ENCODE data around the gene SOWAHB. TPM values are rescaled to one million over a fixed set of nuclear protein-coding genes. Genes with fewer than 3 reads are reported as not detected.

SOWAHB gene
- total RNA-seq, 1 donor from 2014 or later = 4.8 TPM

GRCh38 chr4:76895619-76896018 lies 2.3 kb downstream of the SOWAHB start:
- Mint-ChIP-seq H3K27ac (ENCODE audit: unreplicated experiment) (no peak overlapping the region), H3K4me1 (ENCODE audit: low read depth) (peaks cover 35% of the 10 kb centered on the region), H3K4me3 (ENCODE audit: unreplicated experiment) (no peak overlapping the region), H3K36me3 (ENCODE audit: low read depth) (no peaks in the 10 kb centered on the region), H3K9me3 (ENCODE audit: low read depth) (no peaks in the 10 kb centered on the region), H3K27me3 (ENCODE audit: low read depth) (peaks cover 1% of the 10 kb centered on the region)
- DNase-seq (ENCODE audit: low spot score) = no peak
- no peak for TF ChIP-seq CTCF (IDR thresholded peaks at IDR 0.05)

- no peak overlapping the region for H3K4me3 Mint-ChIP-seq (ENCODE audit: unreplicated experiment)
- H3K36me3 Mint-ChIP-seq (ENCODE audit: low read depth) = no peaks in the 10 kb centered on the region
- H3K4me1 Mint-ChIP-seq (ENCODE audit: low read depth) = peaks cover 32% of the 10 kb centered on the region
- no peak overlapping the region for H3K27ac Mint-ChIP-seq (ENCODE audit: unreplicated experiment)
- no peak for DNase-seq (ENCODE audit: low spot score)
- H3K9me3 Mint-ChIP-seq (ENCODE audit: low read depth) = no peaks in the 10 kb centered on the region
- no peak for TF ChIP-seq CTCF (IDR thresholded peaks at IDR 0.05)
- peaks cover 1% of the 10 kb centered on the region for H3K27me3 Mint-ChIP-seq (ENCODE audit: low read depth)
These were observed 3.2 kb downstream of the SOWAHB start for GRCh38 chr4:76894537-76895255.

GRCh38 chr4:76892601-76893000 lies 5.3 kb downstream of the SOWAHB start:
- Mint-ChIP-seq H3K27ac (ENCODE audit: unreplicated experiment) (no peak overlapping the region), H3K4me3 (ENCODE audit: unreplicated experiment) (no peak overlapping the region), H3K36me3 (ENCODE audit: low read depth) (no peaks in the 10 kb centered on the region), H3K9me3 (ENCODE audit: low read depth) (no peaks in the 10 kb centered on the region), H3K4me1 (ENCODE audit: low read depth) (peaks cover 16% of the 10 kb centered on the region), H3K27me3 (ENCODE audit: low read depth) (peaks cover 1% of the 10 kb centered on the region)
- TF ChIP-seq CTCF (IDR thresholded peaks at IDR 0.05) = no peak
- DNase-seq (ENCODE audit: low spot score) = no peak

- DNase-seq (ENCODE audit: low spot score) = no peak
- no peak for TF ChIP-seq CTCF (IDR thresholded peaks at IDR 0.05)
- no peak overlapping the region for H3K4me3 Mint-ChIP-seq (ENCODE audit: unreplicated experiment)
- no peak overlapping the region for H3K27ac Mint-ChIP-seq (ENCODE audit: unreplicated experiment)
- H3K4me1 Mint-ChIP-seq (ENCODE audit: low read depth) = peaks cover 16% of the 10 kb centered on the region
- H3K27me3 Mint-ChIP-seq (ENCODE audit: low read depth) = peaks cover 1% of the 10 kb centered on the region
- no peaks in the 10 kb centered on the region for H3K36me3 Mint-ChIP-seq (ENCODE audit: low read depth)
- H3K9me3 Mint-ChIP-seq (ENCODE audit: low read depth) = no peaks in the 10 kb centered on the region
These were observed 5.9 kb downstream of the SOWAHB start for GRCh38 chr4:76892001-76892400.

GRCh38 chr4:76886848-76887441 lies 11.0 kb downstream of the SOWAHB start:
- no peak for TF ChIP-seq CTCF (IDR thresholded peaks at IDR 0.05)
- H3K27ac Mint-ChIP-seq (ENCODE audit: unreplicated experiment) = no peak overlapping the region
- peaks cover 28% of the 10 kb centered on the region for H3K4me1 Mint-ChIP-seq (ENCODE audit: low read depth)
- no peak for DNase-seq (ENCODE audit: low spot score)
- H3K27me3 Mint-ChIP-seq (ENCODE audit: low read depth) = peaks cover 1% of the 10 kb centered on the region
- H3K9me3 Mint-ChIP-seq (ENCODE audit: low read depth) = no peaks in the 10 kb centered on the region
- H3K4me3 Mint-ChIP-seq (ENCODE audit: unreplicated experiment) = no peak overlapping the region
- H3K36me3 Mint-ChIP-seq (ENCODE audit: low read depth) = no peaks in the 10 kb centered on the region

Measured in chondrocyte (in vitro differentiated cells).